HEK293 (cell line): ENCODE results near the gene COX7A2.
A peak's percentile ranks its signal among the peaks of the same experiment; 100 is the strongest.

Source experiments
- CTCF ChIA-PET: fragments of 350-600 bp; formaldehyde crosslinking; extraction: SDS; loops from one replicate; lab custom pipeline; 2021; ENCODE audit warnings: antibody characterized with exemption; lab: Yijun Ruan, JAX
- POLR2A ChIA-PET: fragments of 300-600 bp; formaldehyde crosslinking; extraction: SDS; loops from one replicate; lab custom pipeline; 2020; ENCODE audit warnings: antibody characterized with exemption, inconsistent platforms; lab: Yijun Ruan, JAX
- H3K27ac ChIP-seq: fragments of 200-500 bp; sonication (Bioruptor generic); 2 replicates; pipeline ENCODE4 v1.5.1; 2014; ENCODE audit warnings: low read depth, low read length, control low read depth, inconsistent platforms; ENCODE audit errors: extremely low read depth
- H3K36me3 ChIP-seq, 2 experiments: fragments of 200-500 bp in 1 of 2; sonication (Bioruptor generic) in 1 of 2; 1 replicate in 1 of 2; 2 replicates in 1 of 2; pipeline ENCODE4 v1.5.1; 2014 to 2017; ENCODE audit warnings: inconsistent platforms in 2 of 2, low read length in 2 of 2; ENCODE audit not compliant: control insufficient read depth in 2 of 2, insufficient read depth in 1 of 2
- H3K4me1 ChIP-seq: fragments of 200-500 bp; sonication (Bioruptor generic); 2 replicates; pipeline ENCODE4 v1.5.1; 2014; ENCODE audit warnings: mild to moderate bottlenecking, low read length, inconsistent platforms; ENCODE audit not compliant: control insufficient read depth, insufficient read depth
- H3K4me3 ChIP-seq: 2 replicates; pipeline ENCODE4 v1.5.1; 2011; ENCODE audit warnings: low read depth, mild to moderate bottlenecking, control low read depth, low read length, moderate library complexity
- H3K9me3 ChIP-seq: fragments of 200-500 bp; sonication (Bioruptor generic); 2 replicates; pipeline ENCODE4 v1.5.1; 2014; ENCODE audit warnings: low read depth, low read length, inconsistent platforms; ENCODE audit not compliant: control insufficient read depth, insufficient read depth
- GLI2 ChIP-seq: fragments of 450-650 bp; formaldehyde crosslinking; IDR thresholded peaks from 2 replicates; pipeline ENCODE4; 2017; ENCODE audit warnings: missing biosample characterization, missing genetic modification characterization, low read depth, borderline replicate concordance
- HOXA7 ChIP-seq: sonication (generic); formaldehyde crosslinking; IDR thresholded peaks from 2 replicates; pipeline ENCODE4 v1.8.1; 2022; ENCODE audit warnings: missing genetic modification reagents, borderline replicate concordance
- MYNN ChIP-seq: fragments of 450-650 bp; formaldehyde crosslinking; IDR thresholded peaks from 2 replicates; pipeline ENCODE4 v1.5.1; 2016; ENCODE audit warnings: missing biosample characterization, missing genetic modification characterization, borderline replicate concordance
- MZF1 ChIP-seq: fragments of 450-650 bp; formaldehyde crosslinking; IDR thresholded peaks from 2 replicates; pipeline ENCODE4 v1.5.1; 2017; ENCODE audit warnings: missing biosample characterization, missing genetic modification characterization, borderline replicate concordance
- SETDB1 ChIP-seq: IDR thresholded peaks from one replicate; pipeline ENCODE4 v1.6.1; 2017; ENCODE audit warnings: mild to moderate bottlenecking, low read length, moderate library complexity, mixed read lengths; ENCODE audit not compliant: insufficient read length
- YY2 ChIP-seq: fragments of 450-650 bp; formaldehyde crosslinking; IDR thresholded peaks from 2 replicates; pipeline ENCODE4 v1.5.1; 2016; ENCODE audit warnings: missing biosample characterization, missing genetic modification characterization
- ZBTB17 ChIP-seq: fragments of 450-650 bp; formaldehyde crosslinking; IDR thresholded peaks from 2 replicates; pipeline ENCODE4 v1.5.1; 2016; ENCODE audit warnings: missing biosample characterization, missing genetic modification characterization
- ZFP3 ChIP-seq: fragments of 450-650 bp; formaldehyde crosslinking; IDR thresholded peaks from 2 replicates; pipeline ENCODE4 v1.5.1; 2016; ENCODE audit warnings: low read depth, missing biosample characterization, missing genetic modification characterization
- ZFP69B ChIP-seq: fragments of 450-650 bp; formaldehyde crosslinking; IDR thresholded peaks from 2 replicates; pipeline ENCODE4 v1.5.1; 2016; ENCODE audit warnings: missing biosample characterization, missing genetic modification characterization
- ZNF10 ChIP-seq: fragments of 450-650 bp; formaldehyde crosslinking; IDR thresholded peaks from 2 replicates; pipeline ENCODE4 v1.5.1; 2017; ENCODE audit warnings: missing biosample characterization, missing genetic modification characterization
- ZNF221 ChIP-seq: fragments of 450-650 bp; formaldehyde crosslinking; IDR thresholded peaks from 2 replicates; pipeline ENCODE4 v1.5.1; 2017; ENCODE audit warnings: missing biosample characterization, missing genetic modification characterization, borderline replicate concordance
- ZNF302 ChIP-seq: fragments of 450-650 bp; formaldehyde crosslinking; IDR thresholded peaks from 2 replicates; pipeline ENCODE4 v1.5.1; 2016; ENCODE audit warnings: missing biosample characterization, missing genetic modification characterization, low read depth
- ZNF48 ChIP-seq: fragments of 450-650 bp; formaldehyde crosslinking; IDR thresholded peaks from 2 replicates; pipeline ENCODE4 v1.5.1; 2016; ENCODE audit warnings: missing biosample characterization, missing genetic modification characterization
- ZNF561 ChIP-seq: fragments of 450-650 bp; IDR thresholded peaks from 2 replicates; pipeline ENCODE4 v1.5.1; 2018; ENCODE audit warnings: missing biosample characterization, missing genetic modification characterization, borderline replicate concordance
- ZNF600 ChIP-seq: fragments of 450-650 bp; formaldehyde crosslinking; IDR thresholded peaks from 2 replicates; pipeline ENCODE4 v1.5.1; 2016; ENCODE audit warnings: missing biosample characterization, missing genetic modification characterization
- TF ChIP-seq, protein P1 (sequence below): fragments of 450-650 bp; formaldehyde crosslinking; IDR thresholded peaks from 2 replicates; pipeline ENCODE4 v1.5.1; 2016; ENCODE audit warnings: missing biosample characterization, missing genetic modification characterization, low read depth
- TF ChIP-seq, protein P2 (sequence below): fragments of 450-650 bp; IDR thresholded peaks from 2 replicates; pipeline ENCODE4 v1.5.1; 2018; ENCODE audit warnings: missing biosample characterization, mild to moderate bottlenecking, missing genetic modification characterization
- TF ChIP-seq, protein P3 (sequence below): fragments of 450-650 bp; formaldehyde crosslinking; IDR thresholded peaks from 2 replicates; pipeline ENCODE4 v1.5.1; 2017; ENCODE audit warnings: missing biosample characterization, missing genetic modification characterization
- TF ChIP-seq, protein P4 (sequence below): fragments of 450-650 bp; formaldehyde crosslinking; IDR thresholded peaks from 2 replicates; pipeline ENCODE4 v1.5.1; 2017; ENCODE audit warnings: missing biosample characterization, mild to moderate bottlenecking, missing genetic modification characterization, moderate library complexity
- TF ChIP-seq, protein P5 (sequence below): fragments of 450-650 bp; formaldehyde crosslinking; IDR thresholded peaks from 2 replicates; pipeline ENCODE4 v1.5.1; 2016; ENCODE audit warnings: missing biosample characterization, missing genetic modification characterization
- TF ChIP-seq, protein P6 (sequence below): fragments of 450-650 bp; formaldehyde crosslinking; optimal IDR thresholded peaks from 2 replicates; pipeline ENCODE3; 2016; ENCODE audit warnings: missing biosample characterization, mild to moderate bottlenecking, missing genetic modification characterization
- TF ChIP-seq, protein P7 (sequence below): fragments of 450-650 bp; formaldehyde crosslinking; IDR thresholded peaks from 2 replicates; pipeline ENCODE4 v1.5.1; 2017; ENCODE audit warnings: missing biosample characterization, missing genetic modification characterization

The COX7A2 gene

DNA sequence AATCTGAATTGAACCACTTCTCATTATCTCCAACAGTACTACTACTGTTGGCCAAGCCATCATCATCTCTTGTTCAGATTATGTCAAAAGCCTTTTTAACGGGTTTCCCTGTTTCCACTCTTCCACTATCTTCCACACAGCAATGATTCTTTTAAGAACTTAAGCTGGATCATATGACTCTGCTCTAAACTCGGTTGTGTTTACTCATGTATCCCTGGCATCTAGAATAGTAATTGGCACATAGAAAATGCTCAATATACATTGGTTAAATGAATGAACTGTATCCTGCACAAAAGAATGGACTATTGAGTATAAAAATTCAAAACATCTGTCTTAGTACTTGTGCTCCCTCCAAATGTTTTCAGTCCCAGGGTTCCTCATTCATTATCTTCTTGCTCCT lies 2.8 kb upstream of the COX7A2 start (continued):
- TF ChIP-seq, protein P1, sequence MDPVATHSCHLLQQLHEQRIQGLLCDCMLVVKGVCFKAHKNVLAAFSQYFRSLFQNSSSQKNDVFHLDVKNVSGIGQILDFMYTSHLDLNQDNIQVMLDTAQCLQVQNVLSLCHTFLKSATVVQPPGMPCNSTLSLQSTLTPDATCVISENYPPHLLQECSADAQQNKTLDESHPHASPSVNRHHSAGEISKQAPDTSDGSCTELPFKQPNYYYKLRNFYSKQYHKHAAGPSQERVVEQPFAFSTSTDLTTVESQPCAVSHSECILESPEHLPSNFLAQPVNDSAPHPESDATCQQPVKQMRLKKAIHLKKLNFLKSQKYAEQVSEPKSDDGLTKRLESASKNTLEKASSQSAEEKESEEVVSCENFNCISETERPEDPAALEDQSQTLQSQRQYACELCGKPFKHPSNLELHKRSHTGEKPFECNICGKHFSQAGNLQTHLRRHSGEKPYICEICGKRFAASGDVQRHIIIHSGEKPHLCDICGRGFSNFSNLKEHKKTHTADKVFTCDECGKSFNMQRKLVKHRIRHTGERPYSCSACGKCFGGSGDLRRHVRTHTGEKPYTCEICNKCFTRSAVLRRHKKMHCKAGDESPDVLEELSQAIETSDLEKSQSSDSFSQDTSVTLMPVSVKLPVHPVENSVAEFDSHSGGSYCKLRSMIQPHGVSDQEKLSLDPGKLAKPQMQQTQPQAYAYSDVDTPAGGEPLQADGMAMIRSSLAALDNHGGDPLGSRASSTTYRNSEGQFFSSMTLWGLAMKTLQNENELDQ (tag by site-specific recombination) = no peak

DNA sequence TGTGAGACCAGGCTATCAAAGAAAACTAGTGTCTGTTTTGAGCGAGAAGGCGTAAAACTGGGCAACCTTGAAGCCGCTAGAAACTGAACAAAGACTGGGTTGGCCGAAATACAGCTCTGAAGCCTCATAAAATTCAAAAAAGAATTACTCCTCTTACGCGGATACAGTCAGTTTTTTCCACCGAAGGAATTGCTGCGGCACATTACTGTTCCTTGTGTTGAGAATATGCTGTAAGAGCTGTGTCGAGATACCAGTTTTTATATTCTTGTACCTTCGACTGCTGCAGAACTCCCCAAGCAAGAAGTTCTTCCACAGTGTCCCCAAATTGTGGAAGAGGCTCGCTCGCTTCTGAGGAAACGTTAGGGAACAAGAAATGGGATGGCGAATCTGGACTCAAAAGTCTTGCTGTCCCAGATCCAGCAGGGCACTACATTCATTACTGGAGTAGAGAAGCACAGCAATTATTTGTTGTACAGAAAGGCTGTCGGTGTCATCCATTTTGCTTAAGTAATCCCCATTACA lies 523 bp upstream of the COX7A2 start:
- H3K4me1 ChIP-seq = no peaks in the 10 kb centered on the region
- H3K9me3 ChIP-seq = no peaks in the 10 kb centered on the region
- ChIA-PET CTCF (interaction anchor here (0.7 to 1.5 kb wide), 5 partner anchors 9 to 36 kb away, joined by 3 to 6 read pairs (median 3); no protein-coding TSS in a partner anchor), POLR2A (interaction anchor here (0.7 to 2.8 kb wide), 15 partner anchors 10 to 1783 kb away, joined by 3 to 11 read pairs (median 4); partner anchors contain the start of genes COL12A1, MTO1, SENP6 and TMEM30A)
- H3K4me3 ChIP-seq = peak overlapping the region; percentile 64
- peak overlapping the region; percentile 67 for H3K27ac ChIP-seq
- peaks cover 17 to 23% of the 10 kb centered on the region in 2 experiments for H3K36me3 ChIP-seq
- 0 out of 2 replicates have a peak, but pooled peaks have one; percentile 3 for TF ChIP-seq ZBTB17
- TF ChIP-seq, protein P2, sequence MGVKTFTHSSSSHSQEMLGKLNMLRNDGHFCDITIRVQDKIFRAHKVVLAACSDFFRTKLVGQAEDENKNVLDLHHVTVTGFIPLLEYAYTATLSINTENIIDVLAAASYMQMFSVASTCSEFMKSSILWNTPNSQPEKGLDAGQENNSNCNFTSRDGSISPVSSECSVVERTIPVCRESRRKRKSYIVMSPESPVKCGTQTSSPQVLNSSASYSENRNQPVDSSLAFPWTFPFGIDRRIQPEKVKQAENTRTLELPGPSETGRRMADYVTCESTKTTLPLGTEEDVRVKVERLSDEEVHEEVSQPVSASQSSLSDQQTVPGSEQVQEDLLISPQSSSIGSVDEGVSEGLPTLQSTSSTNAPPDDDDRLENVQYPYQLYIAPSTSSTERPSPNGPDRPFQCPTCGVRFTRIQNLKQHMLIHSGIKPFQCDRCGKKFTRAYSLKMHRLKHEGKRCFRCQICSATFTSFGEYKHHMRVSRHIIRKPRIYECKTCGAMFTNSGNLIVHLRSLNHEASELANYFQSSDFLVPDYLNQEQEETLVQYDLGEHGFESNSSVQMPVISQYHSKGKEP (tag by site-specific recombination) = no peak
- TF ChIP-seq, protein P3, sequence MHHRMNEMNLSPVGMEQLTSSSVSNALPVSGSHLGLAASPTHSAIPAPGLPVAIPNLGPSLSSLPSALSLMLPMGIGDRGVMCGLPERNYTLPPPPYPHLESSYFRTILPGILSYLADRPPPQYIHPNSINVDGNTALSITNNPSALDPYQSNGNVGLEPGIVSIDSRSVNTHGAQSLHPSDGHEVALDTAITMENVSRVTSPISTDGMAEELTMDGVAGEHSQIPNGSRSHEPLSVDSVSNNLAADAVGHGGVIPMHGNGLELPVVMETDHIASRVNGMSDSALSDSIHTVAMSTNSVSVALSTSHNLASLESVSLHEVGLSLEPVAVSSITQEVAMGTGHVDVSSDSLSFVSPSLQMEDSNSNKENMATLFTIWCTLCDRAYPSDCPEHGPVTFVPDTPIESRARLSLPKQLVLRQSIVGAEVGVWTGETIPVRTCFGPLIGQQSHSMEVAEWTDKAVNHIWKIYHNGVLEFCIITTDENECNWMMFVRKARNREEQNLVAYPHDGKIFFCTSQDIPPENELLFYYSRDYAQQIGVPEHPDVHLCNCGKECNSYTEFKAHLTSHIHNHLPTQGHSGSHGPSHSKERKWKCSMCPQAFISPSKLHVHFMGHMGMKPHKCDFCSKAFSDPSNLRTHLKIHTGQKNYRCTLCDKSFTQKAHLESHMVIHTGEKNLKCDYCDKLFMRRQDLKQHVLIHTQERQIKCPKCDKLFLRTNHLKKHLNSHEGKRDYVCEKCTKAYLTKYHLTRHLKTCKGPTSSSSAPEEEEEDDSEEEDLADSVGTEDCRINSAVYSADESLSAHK (tag by site-specific recombination) = peak; percentile 90; the same call in 1 of the 2 replicates
- no peak for TF ChIP-seq ZNF600 (tag by site-specific recombination)
- TF ChIP-seq, protein P4, sequence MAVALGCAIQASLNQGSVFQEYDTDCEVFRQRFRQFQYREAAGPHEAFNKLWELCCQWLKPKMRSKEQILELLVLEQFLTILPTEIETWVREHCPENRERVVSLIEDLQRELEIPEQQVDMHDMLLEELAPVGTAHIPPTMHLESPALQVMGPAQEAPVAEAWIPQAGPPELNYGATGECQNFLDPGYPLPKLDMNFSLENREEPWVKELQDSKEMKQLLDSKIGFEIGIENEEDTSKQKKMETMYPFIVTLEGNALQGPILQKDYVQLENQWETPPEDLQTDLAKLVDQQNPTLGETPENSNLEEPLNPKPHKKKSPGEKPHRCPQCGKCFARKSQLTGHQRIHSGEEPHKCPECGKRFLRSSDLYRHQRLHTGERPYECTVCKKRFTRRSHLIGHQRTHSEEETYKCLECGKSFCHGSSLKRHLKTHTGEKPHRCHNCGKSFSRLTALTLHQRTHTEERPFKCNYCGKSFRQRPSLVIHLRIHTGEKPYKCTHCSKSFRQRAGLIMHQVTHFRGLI (tag by site-specific recombination) = no peak
- 0 out of 2 replicates have a peak, but pooled peaks have one; percentile 6 for TF ChIP-seq MZF1
- no peak for TF ChIP-seq ZFP69B (tag by site-specific recombination)
- TF ChIP-seq, protein P5, sequence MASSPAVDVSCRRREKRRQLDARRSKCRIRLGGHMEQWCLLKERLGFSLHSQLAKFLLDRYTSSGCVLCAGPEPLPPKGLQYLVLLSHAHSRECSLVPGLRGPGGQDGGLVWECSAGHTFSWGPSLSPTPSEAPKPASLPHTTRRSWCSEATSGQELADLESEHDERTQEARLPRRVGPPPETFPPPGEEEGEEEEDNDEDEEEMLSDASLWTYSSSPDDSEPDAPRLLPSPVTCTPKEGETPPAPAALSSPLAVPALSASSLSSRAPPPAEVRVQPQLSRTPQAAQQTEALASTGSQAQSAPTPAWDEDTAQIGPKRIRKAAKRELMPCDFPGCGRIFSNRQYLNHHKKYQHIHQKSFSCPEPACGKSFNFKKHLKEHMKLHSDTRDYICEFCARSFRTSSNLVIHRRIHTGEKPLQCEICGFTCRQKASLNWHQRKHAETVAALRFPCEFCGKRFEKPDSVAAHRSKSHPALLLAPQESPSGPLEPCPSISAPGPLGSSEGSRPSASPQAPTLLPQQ (tag by site-specific recombination) = 0 out of 2 replicates have a peak, but pooled peaks have one; percentile 3
- peak; percentile 12 for TF ChIP-seq SETDB1
- no peak for TF ChIP-seq MYNN (tag by site-specific recombination)
- no peak for TF ChIP-seq ZFP3
- no peak for TF ChIP-seq YY2 (tag by site-specific recombination)
- TF ChIP-seq, protein P6, sequence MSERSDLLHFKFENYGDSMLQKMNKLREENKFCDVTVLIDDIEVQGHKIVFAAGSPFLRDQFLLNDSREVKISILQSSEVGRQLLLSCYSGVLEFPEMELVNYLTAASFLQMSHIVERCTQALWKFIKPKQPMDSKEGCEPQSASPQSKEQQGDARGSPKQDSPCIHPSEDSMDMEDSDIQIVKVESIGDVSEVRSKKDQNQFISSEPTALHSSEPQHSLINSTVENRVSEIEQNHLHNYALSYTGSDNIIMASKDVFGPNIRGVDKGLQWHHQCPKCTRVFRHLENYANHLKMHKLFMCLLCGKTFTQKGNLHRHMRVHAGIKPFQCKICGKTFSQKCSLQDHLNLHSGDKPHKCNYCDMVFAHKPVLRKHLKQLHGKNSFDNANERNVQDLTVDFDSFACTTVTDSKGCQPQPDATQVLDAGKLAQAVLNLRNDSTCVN (tag by site-specific recombination) = peak; percentile 1
- TF ChIP-seq ZNF48 (tag by site-specific recombination) = no peak
- 0 out of 2 replicates have a peak, but pooled peaks have one; percentile 12 for TF ChIP-seq ZNF561
- TF ChIP-seq ZNF302 (tag by site-specific recombination) = no peak
- TF ChIP-seq ZNF10 (tag by site-specific recombination) = 0 out of 2 replicates have a peak, but pooled peaks have one; percentile 56
- TF ChIP-seq, protein P7, sequence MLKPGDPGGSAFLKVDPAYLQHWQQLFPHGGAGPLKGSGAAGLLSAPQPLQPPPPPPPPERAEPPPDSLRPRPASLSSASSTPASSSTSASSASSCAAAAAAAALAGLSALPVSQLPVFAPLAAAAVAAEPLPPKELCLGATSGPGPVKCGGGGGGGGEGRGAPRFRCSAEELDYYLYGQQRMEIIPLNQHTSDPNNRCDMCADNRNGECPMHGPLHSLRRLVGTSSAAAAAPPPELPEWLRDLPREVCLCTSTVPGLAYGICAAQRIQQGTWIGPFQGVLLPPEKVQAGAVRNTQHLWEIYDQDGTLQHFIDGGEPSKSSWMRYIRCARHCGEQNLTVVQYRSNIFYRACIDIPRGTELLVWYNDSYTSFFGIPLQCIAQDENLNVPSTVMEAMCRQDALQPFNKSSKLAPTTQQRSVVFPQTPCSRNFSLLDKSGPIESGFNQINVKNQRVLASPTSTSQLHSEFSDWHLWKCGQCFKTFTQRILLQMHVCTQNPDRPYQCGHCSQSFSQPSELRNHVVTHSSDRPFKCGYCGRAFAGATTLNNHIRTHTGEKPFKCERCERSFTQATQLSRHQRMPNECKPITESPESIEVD (tag by site-specific recombination) = 0 out of 2 replicates have a peak, but pooled peaks have one; percentile 16
- no peak for TF ChIP-seq ZNF221 (tag by site-specific recombination)
- no peak for TF ChIP-seq HOXA7
- no peak for TF ChIP-seq GLI2 (tag by site-specific recombination)
